Central memory CD8-positive, alpha-beta T cell (primary cell): Measurements from ENCODE around the gene LRRC28.

Experiments used
- ATAC-seq: fragments of 150-1000 bp; cut with Tn5 transposase; replicated peaks from 2 replicates; pipeline ENCODE4 v1.10.0; 2022; ENCODE audit warnings: mild to moderate bottlenecking, moderate FRiP score, moderate number of reproducible peaks; ENCODE audit not compliant: poor library complexity, severe bottlenecking; ENCODE audit errors: extremely low read depth
- DNase-seq, 2 donors: peaks; one replicate each; pipeline ENCODE4 v3.0.0; 2021; ENCODE audit warnings: low spot score in 2 of 2
- H3K27ac Mint-ChIP-seq: one replicate; pipeline ENCODE4 v1.8.0; 2022; ENCODE audit warnings: low read depth, mild to moderate bottlenecking, moderate library complexity, mixed read lengths
- H3K27me3 Mint-ChIP-seq: one replicate; pipeline ENCODE4 v1.8.0; 2022; ENCODE audit warnings: mixed read lengths
- H3K36me3 Mint-ChIP-seq: one replicate; pipeline ENCODE4 v1.8.0; 2022; ENCODE audit warnings: mild to moderate bottlenecking, moderate library complexity, mixed read lengths; ENCODE audit not compliant: insufficient read depth
- H3K4me1 Mint-ChIP-seq: one replicate; pipeline ENCODE4 v1.8.0; 2022; ENCODE audit warnings: mixed read lengths
- H3K4me3 Mint-ChIP-seq: one replicate; pipeline ENCODE4 v1.8.0; 2022; ENCODE audit warnings: mild to moderate bottlenecking, moderate library complexity, mixed read lengths
- H3K9me3 Mint-ChIP-seq: one replicate; pipeline ENCODE4 v1.8.0; 2022; ENCODE audit warnings: mixed read lengths

Gene LRRC28

GRCh38 chr15:99250857-99251841 is at the start of gene LRRC28:
Gene LRRC28 (plus strand): TSS chr15:99251481. CDS start chr15:99255958, 4,477 bp downstream.
- Mint-ChIP-seq H3K4me3 (peak within 1 kb of the TSS; percentile 88), H3K36me3 (peaks cover 5% of the 10 kb centered on the region), H3K9me3 (no peaks in the 10 kb centered on the region), H3K27ac (peak within 1 kb of the TSS; percentile 90), H3K27me3 (no peaks in the 10 kb centered on the region), H3K4me1 (peaks cover 28% of the 10 kb centered on the region)
- ATAC-seq (peak; percentile 97), DNase-seq (peak; percentile 73 to 87)

GRCh38 chr15:99202176-99202552 is 49.1 kb upstream of the LRRC28 start:
- H3K27ac Mint-ChIP-seq = no peak overlapping the region
- ATAC-seq (no peak), DNase-seq (no peak)
- H3K4me3 Mint-ChIP-seq = no peak overlapping the region
- peaks cover 23% of the 10 kb centered on the region for H3K27me3 Mint-ChIP-seq
- H3K9me3 Mint-ChIP-seq = no peaks in the 10 kb centered on the region
- H3K4me1 Mint-ChIP-seq = no peaks in the 10 kb centered on the region
- no peaks in the 10 kb centered on the region for H3K36me3 Mint-ChIP-seq

DNA sequence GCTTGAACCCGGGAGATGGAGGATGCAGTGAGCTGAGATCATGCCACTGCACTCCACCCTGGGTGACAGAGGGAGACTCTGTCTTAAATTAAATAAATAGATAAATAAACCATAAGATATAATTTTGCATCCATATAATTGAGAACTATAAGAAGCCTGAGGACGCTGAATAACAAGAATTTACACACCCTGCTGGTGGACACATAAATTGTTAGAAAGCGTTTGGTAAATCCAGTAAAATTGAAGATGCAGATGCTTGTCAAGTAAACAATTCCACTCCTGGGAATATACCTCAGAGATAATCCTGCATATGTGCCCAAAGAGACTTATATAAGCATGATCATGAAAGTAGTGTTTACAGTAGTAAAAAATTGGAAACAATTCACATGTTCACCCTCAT is 43.6 kb upstream of the LRRC28 start:
- no peaks in the 10 kb centered on the region for H3K36me3 Mint-ChIP-seq
- peaks cover 34% of the 10 kb centered on the region for H3K27me3 Mint-ChIP-seq
- H3K27ac Mint-ChIP-seq = no peak overlapping the region
- H3K9me3 Mint-ChIP-seq = no peaks in the 10 kb centered on the region
- no peak for ATAC-seq
- H3K4me1 Mint-ChIP-seq = no peaks in the 10 kb centered on the region
- no peak overlapping the region for H3K4me3 Mint-ChIP-seq
- DNase-seq = no peak

GRCh38 chr15:99209326-99209725 is 42.0 kb upstream of the LRRC28 start:
- DNase-seq (no peak), ATAC-seq (no peak)
- no peak overlapping the region for H3K27ac Mint-ChIP-seq
- H3K4me1 Mint-ChIP-seq = no peaks in the 10 kb centered on the region
- peaks cover 34% of the 10 kb centered on the region for H3K27me3 Mint-ChIP-seq
- no peaks in the 10 kb centered on the region for H3K36me3 Mint-ChIP-seq
- H3K4me3 Mint-ChIP-seq = no peak overlapping the region
- no peaks in the 10 kb centered on the region for H3K9me3 Mint-ChIP-seq

DNA sequence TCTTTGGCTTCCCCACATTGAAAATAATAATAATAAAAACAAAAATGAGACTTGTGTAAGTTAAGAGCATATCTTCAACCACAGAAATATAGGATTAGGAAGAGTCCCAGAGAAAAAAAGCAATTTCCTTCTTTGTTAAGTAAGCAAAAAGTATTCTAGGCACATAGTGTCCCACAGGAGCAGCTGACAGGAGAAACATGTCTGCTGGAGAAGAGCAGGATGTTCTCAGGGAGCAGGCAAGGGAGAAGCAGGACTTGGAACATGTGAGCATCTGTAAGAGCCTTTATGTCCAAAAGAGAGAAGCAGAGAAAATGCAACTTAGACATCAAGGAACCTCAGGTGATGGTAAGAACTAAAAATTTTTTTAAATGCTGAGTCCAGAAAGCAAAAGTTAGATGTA is 40.9 kb upstream of the LRRC28 start:
- no peak for DNase-seq
- no peak overlapping the region for H3K4me3 Mint-ChIP-seq
- no peak overlapping the region for H3K27ac Mint-ChIP-seq
- H3K9me3 Mint-ChIP-seq = no peaks in the 10 kb centered on the region
- no peaks in the 10 kb centered on the region for H3K4me1 Mint-ChIP-seq
- no peaks in the 10 kb centered on the region for H3K36me3 Mint-ChIP-seq
- peaks cover 35% of the 10 kb centered on the region for H3K27me3 Mint-ChIP-seq
- no peak for ATAC-seq

- DNase-seq (no peak), ATAC-seq (no peak)
- Mint-ChIP-seq H3K4me1 (no peaks in the 10 kb centered on the region), H3K9me3 (no peaks in the 10 kb centered on the region), H3K27ac (no peak overlapping the region), H3K27me3 (peaks cover 35% of the 10 kb centered on the region), H3K36me3 (no peaks in the 10 kb centered on the region), H3K4me3 (no peak overlapping the region)
These were observed 39.4 kb upstream of the LRRC28 start for GRCh38 chr15:99211926-99212325.

DNA sequence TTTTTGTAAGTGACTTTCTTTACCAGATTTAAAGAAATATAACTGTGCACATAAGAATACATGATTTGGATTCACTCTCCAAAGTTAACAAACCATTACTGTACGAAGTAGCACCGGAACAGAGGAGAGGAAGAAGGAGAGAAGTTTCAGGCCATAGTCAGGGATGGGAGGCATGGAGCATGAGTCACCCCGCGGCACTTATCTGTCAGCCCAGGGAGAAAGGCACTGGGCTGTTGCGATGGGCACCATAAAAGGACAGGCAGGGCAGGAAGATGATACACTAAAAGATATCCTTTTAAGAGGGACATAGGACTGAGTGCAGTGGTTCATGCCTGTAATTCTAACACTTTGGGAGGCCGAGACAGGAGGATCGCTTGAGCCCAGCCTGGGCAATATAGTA is 38.9 kb upstream of the LRRC28 start:
- H3K4me3 Mint-ChIP-seq = no peak overlapping the region
- no peaks in the 10 kb centered on the region for H3K4me1 Mint-ChIP-seq
- ATAC-seq (no peak), DNase-seq (no peak)
- H3K27ac Mint-ChIP-seq = no peak overlapping the region
- no peaks in the 10 kb centered on the region for H3K9me3 Mint-ChIP-seq
- peaks cover 36% of the 10 kb centered on the region for H3K27me3 Mint-ChIP-seq
- H3K36me3 Mint-ChIP-seq = no peaks in the 10 kb centered on the region

DNA sequence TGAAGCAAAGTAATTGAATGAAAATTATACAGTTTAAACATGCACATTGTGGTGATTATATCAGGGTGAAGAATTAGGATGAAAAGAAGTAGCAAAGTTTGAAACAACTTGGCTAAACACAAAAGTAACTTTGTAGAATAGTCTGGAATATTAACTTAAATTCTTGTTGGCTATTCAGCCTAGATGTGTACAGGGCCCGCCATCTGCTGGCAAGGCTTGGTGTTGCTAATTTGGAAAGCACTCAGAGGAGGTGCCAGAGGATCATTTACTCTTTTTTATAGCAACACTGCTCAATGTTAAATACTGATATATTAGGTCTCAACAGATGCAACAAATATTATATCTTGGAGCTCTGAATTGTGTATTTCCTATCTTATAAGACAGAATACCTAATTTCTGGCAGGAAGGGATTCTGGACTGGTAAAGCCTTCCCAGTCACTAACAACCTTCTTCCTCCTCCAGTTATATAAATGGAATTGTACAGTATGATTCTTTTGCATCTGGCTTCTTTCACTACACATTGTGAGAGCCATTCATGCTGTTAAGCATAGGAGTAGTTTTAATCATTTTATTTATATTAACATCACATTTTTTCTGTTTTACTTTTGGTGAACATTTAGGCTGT is 38.0 kb upstream of the LRRC28 start:
- no peak overlapping the region for H3K4me3 Mint-ChIP-seq
- ATAC-seq = no peak
- H3K27ac Mint-ChIP-seq = no peak overlapping the region
- DNase-seq = peak; percentile 14 to 38
- peaks cover 36% of the 10 kb centered on the region for H3K27me3 Mint-ChIP-seq
- no peaks in the 10 kb centered on the region for H3K9me3 Mint-ChIP-seq
- no peaks in the 10 kb centered on the region for H3K36me3 Mint-ChIP-seq
- H3K4me1 Mint-ChIP-seq = no peaks in the 10 kb centered on the region

- Mint-ChIP-seq H3K27ac (no peak overlapping the region), H3K4me1 (no peaks in the 10 kb centered on the region)
- ATAC-seq = no peak
These were observed 26.7 kb upstream of the LRRC28 start for GRCh38 chr15:99224372-99225214.

DNA sequence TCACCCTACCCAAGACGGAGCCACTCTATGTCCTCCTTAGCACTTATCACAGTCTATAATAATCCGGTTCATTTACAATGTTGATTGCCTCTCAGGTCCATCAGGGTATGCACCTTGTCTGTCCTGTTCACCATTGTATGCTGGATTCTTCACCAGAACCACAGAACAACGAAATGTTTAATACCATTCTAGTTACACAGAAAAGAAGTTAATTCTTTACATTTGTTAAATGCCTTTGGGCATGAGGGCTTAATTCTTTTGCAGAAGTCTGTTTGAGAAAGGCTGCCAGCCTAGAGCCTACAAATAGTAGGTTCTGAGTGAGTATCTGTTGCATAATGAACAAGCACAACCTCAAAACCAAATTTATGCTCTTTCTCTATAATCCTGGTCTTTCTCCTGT is 24.5 kb upstream of the LRRC28 start:
- no peaks in the 10 kb centered on the region for H3K4me1 Mint-ChIP-seq
- ATAC-seq = no peak
- H3K9me3 Mint-ChIP-seq = no peaks in the 10 kb centered on the region
- no peak for DNase-seq
- peaks cover 18% of the 10 kb centered on the region for H3K27me3 Mint-ChIP-seq
- H3K27ac Mint-ChIP-seq = no peak overlapping the region
- no peaks in the 10 kb centered on the region for H3K36me3 Mint-ChIP-seq
- no peak overlapping the region for H3K4me3 Mint-ChIP-seq

More at GRCh38 chr15:99224372-99225214, 26.7 kb upstream of the LRRC28 start:
- Mint-ChIP-seq H3K36me3 (no peaks in the 10 kb centered on the region), H3K4me3 (no peak overlapping the region), H3K27me3 (peaks cover 13% of the 10 kb centered on the region), H3K9me3 (no peaks in the 10 kb centered on the region)
- no peak for DNase-seq

GRCh38 chr15:99228120-99228770 is 23.0 kb upstream of the LRRC28 start:
- H3K27me3 Mint-ChIP-seq = peaks cover 27% of the 10 kb centered on the region
- H3K27ac Mint-ChIP-seq = no peak overlapping the region
- H3K4me3 Mint-ChIP-seq = no peak overlapping the region
- no peak for DNase-seq
- ATAC-seq = no peak
- H3K9me3 Mint-ChIP-seq = no peaks in the 10 kb centered on the region
- no peaks in the 10 kb centered on the region for H3K4me1 Mint-ChIP-seq
- no peaks in the 10 kb centered on the region for H3K36me3 Mint-ChIP-seq

GRCh38 chr15:99230867-99231266 is 20.4 kb upstream of the LRRC28 start:
- H3K36me3 Mint-ChIP-seq = peaks cover 2% of the 10 kb centered on the region
- DNase-seq = no peak

More at GRCh38 chr15:99230867-99231266, 20.4 kb upstream of the LRRC28 start:
- Mint-ChIP-seq H3K27me3 (peaks cover 37% of the 10 kb centered on the region), H3K27ac (no peak overlapping the region), H3K4me3 (no peak overlapping the region), H3K9me3 (no peaks in the 10 kb centered on the region), H3K4me1 (no peaks in the 10 kb centered on the region)
- no peak for ATAC-seq
